22Rv1 (cell line): ENCODE data around the gene BEST4.
A peak's percentile ranks its signal among the peaks of the same experiment; 100 is the strongest.

Source experiments
- H3K27ac ChIP-seq: fragments of 450-650 bp; 2 replicates; pipeline ENCODE4 v1.5.1; 2017
- CTCF ChIP-seq: fragments of 450-650 bp; IDR thresholded peaks from 2 replicates; pipeline ENCODE4 v1.5.1; 2017; ENCODE audit warnings: mild to moderate bottlenecking
- ZFX ChIP-seq: fragments of 450-650 bp; IDR thresholded peaks from 2 replicates; pipeline ENCODE4 v1.6.1; 2017; ENCODE audit warnings: antibody characterized with exemption, borderline replicate concordance

The BEST4 gene

DNA sequence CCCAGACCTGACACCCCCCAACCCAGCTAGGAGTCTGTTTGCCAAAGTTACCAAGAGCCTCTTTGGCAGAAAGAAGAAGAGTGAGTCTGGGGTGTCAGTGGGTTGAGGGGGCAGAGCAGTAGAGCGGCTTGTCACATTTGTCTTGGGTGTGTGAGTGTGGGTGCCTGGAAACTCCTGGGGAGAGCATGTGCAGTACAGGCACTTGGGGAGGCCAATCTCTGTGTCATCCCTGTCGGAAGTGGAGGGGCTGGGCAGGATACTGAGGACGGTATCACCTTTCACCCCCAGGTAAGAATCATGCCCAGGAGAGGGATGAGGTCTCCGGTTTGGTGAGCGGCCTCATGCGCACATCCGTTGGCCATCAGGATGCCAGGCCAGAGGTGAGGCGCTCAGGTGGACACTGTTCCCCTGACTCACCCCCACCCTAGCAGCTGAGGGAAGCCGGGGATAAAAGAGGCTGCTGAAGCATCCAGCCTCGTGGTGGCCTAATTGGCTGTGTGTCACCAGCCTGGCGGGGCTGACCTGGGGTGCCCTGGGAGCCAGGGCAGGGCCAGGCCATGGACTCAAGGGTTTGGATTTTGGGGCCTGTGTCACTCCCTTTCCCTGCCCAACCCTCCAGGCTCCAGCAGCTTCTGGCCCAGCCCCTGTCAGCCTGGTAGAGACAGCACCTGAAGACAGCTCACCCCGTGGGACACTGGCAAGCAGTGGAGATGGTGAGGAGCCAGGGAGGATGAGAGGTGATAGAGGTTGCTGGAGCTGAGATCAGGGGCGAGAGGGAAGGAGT, 15.5 kb upstream of the BEST4 start:
- H3K27ac ChIP-seq, result no peak overlapping the region
- TF ChIP-seq CTCF (no peak), ZFX (no peak)

GRCh38 chr1:44803062-44803311, 15.0 kb upstream of the BEST4 start:
- TF ChIP-seq CTCF (no peak), ZFX (no peak)
- H3K27ac ChIP-seq, result no peak overlapping the region

DNA sequence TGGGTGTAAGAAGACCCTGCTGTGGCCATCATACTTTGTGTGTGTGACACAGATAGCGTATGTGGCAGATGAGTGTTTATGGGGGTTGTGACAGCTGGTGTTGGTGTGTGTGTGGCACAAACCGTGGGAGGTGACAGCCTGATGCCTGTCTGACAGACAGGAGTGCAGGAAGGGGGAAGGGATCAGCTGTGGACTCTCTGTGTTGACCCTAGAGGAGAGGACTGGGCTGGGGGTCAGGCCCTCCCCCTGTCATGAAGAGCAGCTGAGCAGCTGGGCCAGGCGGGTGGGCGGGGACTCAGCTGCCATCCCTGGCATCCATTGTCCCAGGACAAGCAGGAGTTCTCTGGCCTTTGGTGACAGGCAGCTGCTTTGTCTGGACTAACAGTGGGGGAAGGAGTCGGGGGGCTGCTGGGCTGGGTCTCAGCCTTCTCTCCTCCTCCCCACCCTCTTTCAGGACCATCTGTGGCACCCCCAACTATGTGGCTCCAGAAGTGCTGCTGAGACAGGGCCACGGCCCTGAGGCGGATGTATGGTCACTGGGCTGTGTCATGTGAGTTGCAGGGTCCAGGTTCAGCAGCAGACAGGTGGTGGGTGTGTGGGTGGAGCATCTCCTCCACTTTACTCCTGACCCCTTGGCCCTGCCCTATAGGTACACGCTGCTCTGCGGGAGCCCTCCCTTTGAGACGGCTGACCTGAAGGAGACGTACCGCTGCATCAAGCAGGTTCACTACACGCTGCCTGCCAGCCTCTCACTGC, 14.5 kb upstream of the BEST4 start:
- H3K27ac ChIP-seq, result 0 out of 2 replicates have a peak overlapping the region, but pooled peaks have one; percentile 7
- TF ChIP-seq ZFX (no peak), CTCF (no peak)

GRCh38 chr1:44801491-44802305, 13.7 kb upstream of the BEST4 start:
- 0 out of 2 replicates have a peak overlapping the region, but pooled peaks have one; percentile 7 for H3K27ac ChIP-seq
- TF ChIP-seq CTCF (no peak), ZFX (no peak)

- peak within 1 kb of the TSS; percentile 86 for H3K27ac ChIP-seq
- TF ChIP-seq CTCF (peak; percentile 97), ZFX (no peak)
Observed at GRCh38 chr1:44799770-44800584, 12.0 kb upstream of the BEST4 start, which contains the start of gene PLK3. Gene PLK3, plus strand, starts transcription at chr1:44800377. Its CDS starts 87 bp downstream, at chr1:44800464.

DNA sequence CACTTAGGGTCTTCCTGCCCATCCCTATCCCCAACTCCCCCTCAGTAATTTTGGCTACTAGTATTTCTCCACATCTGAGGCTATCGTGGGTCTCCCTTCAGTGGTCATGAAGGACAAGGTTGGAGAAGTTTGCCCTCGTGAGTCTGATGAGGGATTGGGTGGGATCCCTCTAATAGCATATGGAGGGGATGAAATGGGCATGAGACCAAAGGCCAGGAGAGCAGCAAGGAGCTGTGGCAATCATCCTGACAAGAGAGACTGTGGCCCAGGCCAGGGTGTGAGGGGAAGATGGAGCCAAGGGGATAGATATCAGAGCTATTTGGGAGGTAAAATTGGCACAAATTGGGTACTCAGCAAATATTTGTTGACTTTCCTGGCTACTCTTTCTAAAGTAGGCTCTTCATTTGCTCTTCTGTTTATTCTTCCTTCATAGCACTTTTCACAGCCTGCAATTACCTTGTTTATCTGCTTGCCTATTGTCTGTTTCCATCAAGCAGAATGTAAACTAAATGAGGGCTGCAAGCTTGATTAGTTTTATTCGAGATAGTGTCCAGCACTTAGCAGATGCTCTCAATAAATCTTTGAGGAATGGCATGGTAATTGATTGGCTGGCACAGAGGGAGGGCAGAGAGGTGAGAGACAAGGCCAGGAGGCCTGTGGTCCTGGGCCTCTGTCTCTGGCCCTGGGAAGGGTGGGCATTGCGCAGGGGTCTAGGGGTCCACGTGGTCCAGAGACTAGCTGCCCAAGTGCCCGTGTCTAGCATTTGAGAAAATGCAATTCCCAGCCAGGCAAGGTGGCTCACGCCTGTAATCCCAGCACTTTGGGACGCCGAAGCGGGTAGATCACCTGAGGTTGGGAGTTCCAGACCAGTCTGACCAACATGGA, 10.8 kb upstream of the BEST4 start:
- TF ChIP-seq ZFX (no peak), CTCF (no peak)
- H3K27ac ChIP-seq, result peak overlapping the region; percentile 86

DNA sequence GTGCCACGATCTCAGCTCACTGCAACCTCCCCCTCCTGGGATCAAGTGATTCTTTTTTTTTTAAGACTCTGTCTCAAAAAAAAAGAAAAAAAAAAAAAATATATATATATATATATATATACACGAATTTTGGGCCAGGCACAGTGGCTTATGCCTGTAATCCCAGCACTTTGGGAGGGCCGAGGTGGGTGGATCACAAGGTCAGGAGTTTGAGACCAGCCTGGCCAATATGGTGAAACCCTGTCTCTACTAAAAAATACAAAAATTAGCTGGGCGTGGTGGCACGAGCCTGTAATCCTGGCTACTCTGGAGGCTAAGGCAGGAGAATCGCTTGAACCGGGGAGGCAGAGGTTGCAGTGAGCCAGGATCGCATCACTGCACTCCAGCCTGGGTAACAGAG, 9.9 kb upstream of the BEST4 start:
- H3K27ac ChIP-seq, result peak overlapping the region; percentile 86
